Activated CD8-positive, alpha-beta memory T cell treated with anti-CD3 and anti-CD28 coated beads, Interleukin-2, amount 10 ng/mL, durations not matched to agents 7 days and 5 days (primary cell): ENCODE data around the gene ITGB1. TPM values are rescaled to one million over a fixed set of nuclear protein-coding genes. Genes with fewer than 3 reads are reported as not detected.
A peak's percentile ranks its signal among the peaks of the same experiment; 100 is the strongest.
"Not testable (repeated sequence)": the region's sequence is repeated elsewhere in the genome, so short reads cannot be mapped to it uniquely, and the experiment has no call there.

Source experiments
- ATAC-seq: fragments of 150-1000 bp; cut with Tn5 transposase; one replicate; pipeline ENCODE4 v1.10.0; 2021; ENCODE audit warnings: moderate library complexity
- CTCF ChIA-PET: fragments of 350-600 bp; sonication (Branson Sonifier 250); formaldehyde crosslinking; loops from one replicate; lab custom pipeline; 2021; ENCODE audit warnings: antibody characterized with exemption; lab: Charles Lee
- DNase-seq: peaks from one replicate; pipeline ENCODE4 v3.0.0-alpha.2; 2020
- H3K27ac Mint-ChIP-seq: one replicate; pipeline ENCODE4 v1.8.0; 2021; ENCODE audit warnings: mild to moderate bottlenecking, mixed read lengths
- H3K27me3 Mint-ChIP-seq: one replicate; pipeline ENCODE4 v1.8.0; 2021; ENCODE audit warnings: mixed read lengths
- H3K36me3 Mint-ChIP-seq: one replicate; pipeline ENCODE4 v1.8.0; 2021; ENCODE audit warnings: mild to moderate bottlenecking, mixed read lengths
- H3K4me1 Mint-ChIP-seq: one replicate; pipeline ENCODE4 v1.8.0; 2021; ENCODE audit warnings: mixed read lengths
- H3K4me3 Mint-ChIP-seq: one replicate; pipeline ENCODE4 v1.8.0; 2021; ENCODE audit warnings: mild to moderate bottlenecking, moderate library complexity, mixed read lengths
- H3K9me3 Mint-ChIP-seq: one replicate; pipeline ENCODE4 v1.8.0; 2022; ENCODE audit warnings: low read depth, mixed read lengths
- total RNA-seq, 2 experiments: library from RNA; stranded (reverse); gene quantifications; one replicate each; pipeline ENCODE4 v1.2.3, GENCODE V29; 2021

The ITGB1 gene
- 10 to 100 TPM; 54.2 to 59.9 TPM for total RNA-seq

DNA sequence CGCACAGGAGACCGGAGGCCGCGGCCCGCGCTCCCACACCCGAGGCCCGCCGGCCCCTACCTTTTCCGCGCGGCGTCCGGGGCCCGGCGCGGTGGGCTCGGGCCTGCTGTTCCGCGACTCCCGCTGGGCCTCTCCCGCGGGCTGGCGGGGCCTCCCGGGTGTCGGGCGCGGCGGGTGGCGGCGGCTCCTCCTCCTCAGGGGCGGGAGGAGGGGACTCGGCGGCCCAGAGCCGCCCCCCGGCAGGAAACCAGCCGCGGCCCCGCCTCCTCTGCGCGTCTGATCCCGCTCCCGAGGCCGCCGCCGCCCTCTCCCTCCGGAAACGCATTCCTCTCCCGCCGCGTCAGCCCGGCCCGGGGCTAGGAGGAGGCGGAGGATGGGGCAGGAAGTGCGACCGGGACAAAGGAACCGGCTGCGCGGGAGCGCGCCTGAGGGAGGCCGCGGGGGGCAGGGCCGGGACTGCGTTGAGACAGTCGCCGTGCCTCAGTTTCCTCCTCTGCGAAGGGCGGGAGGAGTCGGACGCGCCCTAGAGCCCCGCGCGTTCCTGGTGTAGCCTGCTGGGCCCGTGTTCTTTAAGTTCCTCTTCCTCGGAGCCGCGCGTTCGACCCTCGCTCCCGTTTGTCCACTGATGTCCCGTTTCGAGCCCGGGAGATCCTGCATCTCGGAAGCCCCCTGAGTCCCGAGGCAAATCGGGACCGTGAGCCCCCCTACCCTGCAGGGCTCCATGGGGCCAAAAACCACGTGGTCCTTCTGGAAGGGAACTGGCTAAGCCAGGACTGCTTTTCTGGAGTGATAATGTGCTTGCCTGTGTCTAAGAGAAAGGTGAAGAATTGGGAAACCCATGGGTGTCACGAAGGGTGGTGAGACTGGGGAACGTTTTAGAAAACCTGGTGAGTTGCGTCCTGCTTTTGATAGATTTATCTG is at the start of gene ITGB1:
Gene ITGB1 (minus strand): TSS at position 146 of the 921 bp plus-strand sequence. CDS start 22,672 bp downstream, outside the sequence.
- peak; percentile 91 for ATAC-seq
- Mint-ChIP-seq H3K4me3 (peak within 1 kb of the TSS; percentile 93), H3K9me3 (no peaks in the 10 kb centered on the region), H3K27me3 (no peaks in the 10 kb centered on the region), H3K36me3 (peaks cover 1% of the 10 kb centered on the region), H3K27ac (peak within 1 kb of the TSS; percentile 95), H3K4me1 (peaks cover 57% of the 10 kb centered on the region)
- CTCF ChIA-PET: interaction anchor here (1.2 to 1.5 kb wide), 3 partner anchors 14 to 51 kb away, joined by 3 to 6 read pairs (median 5); no protein-coding TSS in a partner anchor
- DNase-seq: peak; percentile 88

DNA sequence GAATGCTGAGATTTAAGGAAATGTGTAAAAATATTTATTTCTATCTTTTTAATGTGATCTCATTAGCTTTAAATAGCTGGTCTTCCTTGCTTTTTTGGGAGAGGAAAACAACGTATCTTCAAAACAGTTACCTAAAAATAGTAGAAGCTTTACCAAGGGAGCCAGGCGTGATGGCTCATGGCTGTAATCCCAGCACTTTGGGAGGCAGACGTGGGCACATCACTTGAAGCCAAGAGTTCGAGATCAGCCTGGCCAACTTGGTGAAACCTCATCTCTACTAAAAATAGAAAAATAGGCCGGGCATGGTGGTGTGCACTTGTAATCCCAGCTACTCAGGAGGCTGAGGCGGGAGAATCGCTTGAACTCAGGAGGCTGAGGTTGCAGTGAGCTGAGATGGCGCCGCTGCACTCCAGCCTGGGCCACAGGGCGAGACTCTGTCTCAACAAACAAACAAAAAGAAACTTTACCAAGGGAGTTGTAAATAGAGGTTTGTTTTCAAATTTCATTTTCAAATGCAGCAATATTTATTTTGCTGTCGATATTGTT is 48.4 kb upstream of the ITGB1 start:
- Mint-ChIP-seq H3K4me3 (no peak overlapping the region), H3K9me3 (no peaks in the 10 kb centered on the region), H3K27me3 (peaks cover 8% of the 10 kb centered on the region), H3K27ac (no peak overlapping the region), H3K36me3 (no peaks in the 10 kb centered on the region), H3K4me1 (peaks cover 33% of the 10 kb centered on the region)
- DNase-seq: no peak
- ATAC-seq: no peak
- CTCF ChIA-PET: interaction anchor here (0.9 kb wide), 1 partner anchor 9 kb away, joined by 3 read pairs; no protein-coding TSS in a partner anchor

DNA sequence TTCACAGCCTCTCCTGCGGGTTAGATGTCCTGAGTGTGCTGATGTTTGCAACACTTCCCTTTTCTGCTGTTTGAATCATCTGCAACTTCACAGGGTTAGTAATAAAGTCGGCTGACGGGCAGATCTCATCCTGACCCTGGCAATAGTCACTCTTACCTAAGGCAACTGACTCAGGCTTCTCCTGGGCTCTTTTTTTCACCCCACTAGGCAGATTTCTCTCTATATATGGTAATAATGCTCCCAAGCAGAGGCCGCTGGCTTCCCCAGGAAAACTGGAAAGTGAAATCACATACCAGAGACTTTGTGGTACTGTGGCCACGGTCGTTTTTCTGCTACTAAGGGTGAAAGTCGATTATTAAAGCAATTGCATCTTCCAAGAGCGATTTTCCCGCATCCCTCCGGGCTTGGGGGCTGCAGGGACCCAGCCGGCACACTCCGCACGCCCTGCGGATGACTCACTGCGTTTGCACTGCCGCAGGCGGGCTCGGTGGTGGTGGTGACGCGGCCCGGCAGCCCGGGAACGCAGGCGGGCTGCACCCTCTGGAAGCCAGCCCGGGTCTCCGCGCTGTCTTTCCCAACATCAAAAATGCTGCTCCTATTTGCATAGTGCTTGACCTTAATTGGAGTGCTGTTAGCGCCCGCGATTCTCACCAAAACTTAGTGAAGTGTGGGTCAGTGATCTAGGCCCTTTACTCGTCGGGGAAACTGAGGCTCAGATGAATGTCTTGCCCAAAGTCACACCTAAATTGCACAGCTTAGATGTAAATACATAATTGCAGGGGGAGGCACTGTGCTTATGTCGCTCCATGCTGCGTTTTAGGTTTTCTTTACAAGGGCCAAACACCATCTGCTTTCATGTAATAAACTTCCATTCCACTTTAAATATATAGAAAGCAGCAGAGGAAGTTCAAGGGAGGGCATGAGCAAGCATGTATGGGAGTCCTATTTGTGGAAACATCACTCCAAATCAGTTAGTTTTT is 47.6 kb upstream of the ITGB1 start:
- no peaks in the 10 kb centered on the region for H3K36me3 Mint-ChIP-seq
- peak overlapping the region; percentile 56 for H3K4me3 Mint-ChIP-seq
- CTCF ChIA-PET: no interaction called here
- ATAC-seq (peak; percentile 66), DNase-seq (no peak)
- H3K27ac Mint-ChIP-seq: peak overlapping the region; percentile 37
- no peaks in the 10 kb centered on the region for H3K9me3 Mint-ChIP-seq
- H3K4me1 Mint-ChIP-seq: peaks cover 32% of the 10 kb centered on the region
- peaks cover 7% of the 10 kb centered on the region for H3K27me3 Mint-ChIP-seq

DNA sequence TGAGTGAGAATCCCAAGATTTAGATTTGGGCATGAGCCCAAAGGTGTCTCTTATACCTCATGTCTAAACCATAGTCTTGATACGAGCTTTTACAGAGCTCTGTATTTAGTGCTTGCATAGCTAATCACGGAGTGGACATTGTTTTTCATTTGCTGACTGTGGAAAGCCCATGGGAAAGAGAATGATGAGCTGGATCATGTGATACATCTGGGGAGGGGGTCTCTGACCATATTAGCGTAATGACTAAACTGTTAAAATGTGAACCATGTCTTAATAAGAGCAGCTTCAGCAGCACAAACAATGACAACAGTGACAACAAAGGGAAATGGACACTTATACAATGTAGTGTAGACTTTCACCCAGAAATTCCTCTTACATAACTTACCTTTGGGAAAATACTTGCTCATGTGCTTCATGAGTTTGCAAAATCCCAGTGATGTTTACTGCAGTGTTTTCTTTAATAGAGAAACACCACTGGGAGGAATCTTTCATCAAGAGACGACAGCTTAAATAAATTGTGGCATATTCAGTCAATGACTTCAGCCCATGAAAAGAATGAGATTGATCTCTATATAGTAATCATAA is 44.0 kb upstream of the ITGB1 start:
- ATAC-seq (no peak), DNase-seq (no peak)
- no peak overlapping the region for H3K27ac Mint-ChIP-seq
- H3K4me3 Mint-ChIP-seq: no peak overlapping the region
- no peaks in the 10 kb centered on the region for H3K9me3 Mint-ChIP-seq
- CTCF ChIA-PET: no interaction called here
- H3K36me3 Mint-ChIP-seq: no peaks in the 10 kb centered on the region
- H3K27me3 Mint-ChIP-seq: no peaks in the 10 kb centered on the region
- peaks cover 9% of the 10 kb centered on the region for H3K4me1 Mint-ChIP-seq

DNA sequence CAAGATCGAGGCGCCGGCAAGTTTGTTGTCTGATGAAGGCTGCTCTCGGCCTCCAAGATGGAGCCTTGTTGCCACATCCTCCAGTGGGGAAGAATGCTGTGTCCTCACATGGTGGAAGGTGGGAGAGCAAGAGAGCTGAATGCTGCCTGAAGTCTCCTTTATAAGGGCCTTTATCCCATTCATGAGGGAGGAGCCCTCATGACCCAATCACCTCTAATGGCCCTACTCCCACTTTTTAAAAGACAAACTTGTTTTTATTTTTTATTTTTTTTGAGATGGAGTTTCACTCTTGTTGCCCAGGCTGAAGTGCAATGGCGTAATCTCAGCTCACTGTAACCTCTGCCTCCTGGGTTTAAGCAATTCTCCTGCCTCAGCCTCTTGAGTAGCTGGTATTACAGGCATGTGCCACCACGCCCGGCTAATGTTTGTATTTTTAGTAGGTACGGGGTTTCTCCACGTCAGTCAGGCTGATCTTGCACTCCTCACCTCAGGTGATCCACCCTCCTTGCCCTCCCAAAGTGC is 40.1 kb upstream of the ITGB1 start:
- H3K4me1 Mint-ChIP-seq, ATAC-seq, H3K36me3 Mint-ChIP-seq, H3K27ac Mint-ChIP-seq, DNase-seq, H3K4me3 Mint-ChIP-seq, H3K9me3 Mint-ChIP-seq, H3K27me3 Mint-ChIP-seq: not testable (repeated sequence)
- CTCF ChIA-PET: interaction anchor here (1.2 kb wide), 1 partner anchor 9 kb away, joined by 3 read pairs; no protein-coding TSS in a partner anchor

DNA sequence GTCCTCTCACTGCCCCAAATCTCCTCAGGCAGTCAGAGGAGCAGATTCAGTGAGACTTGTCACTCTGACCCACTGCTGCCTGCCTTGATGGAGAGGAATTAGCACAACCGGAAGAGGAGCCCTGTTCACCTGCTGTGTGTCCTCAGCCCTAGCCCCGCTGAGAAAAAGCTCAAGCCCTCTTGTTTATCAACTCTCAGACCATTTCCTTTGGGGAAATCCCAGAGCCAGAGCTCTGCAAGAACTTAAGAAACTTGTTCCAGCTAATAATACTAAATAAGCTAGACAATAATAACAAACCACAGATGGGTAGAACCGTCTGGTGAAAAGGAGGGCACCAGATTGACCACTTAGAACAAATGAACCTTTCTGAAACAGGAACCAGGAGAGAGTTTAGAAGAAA is 37.7 kb upstream of the ITGB1 start:
- Mint-ChIP-seq H3K27ac (no peak overlapping the region), H3K4me1 (peaks cover 6% of the 10 kb centered on the region), H3K27me3 (no peaks in the 10 kb centered on the region), H3K9me3 (peaks cover under 1% of the 10 kb centered on the region), H3K4me3 (no peak overlapping the region), H3K36me3 (peaks cover under 1% of the 10 kb centered on the region)
- no peak for DNase-seq
- CTCF ChIA-PET: no interaction called here
- ATAC-seq: no peak

DNA sequence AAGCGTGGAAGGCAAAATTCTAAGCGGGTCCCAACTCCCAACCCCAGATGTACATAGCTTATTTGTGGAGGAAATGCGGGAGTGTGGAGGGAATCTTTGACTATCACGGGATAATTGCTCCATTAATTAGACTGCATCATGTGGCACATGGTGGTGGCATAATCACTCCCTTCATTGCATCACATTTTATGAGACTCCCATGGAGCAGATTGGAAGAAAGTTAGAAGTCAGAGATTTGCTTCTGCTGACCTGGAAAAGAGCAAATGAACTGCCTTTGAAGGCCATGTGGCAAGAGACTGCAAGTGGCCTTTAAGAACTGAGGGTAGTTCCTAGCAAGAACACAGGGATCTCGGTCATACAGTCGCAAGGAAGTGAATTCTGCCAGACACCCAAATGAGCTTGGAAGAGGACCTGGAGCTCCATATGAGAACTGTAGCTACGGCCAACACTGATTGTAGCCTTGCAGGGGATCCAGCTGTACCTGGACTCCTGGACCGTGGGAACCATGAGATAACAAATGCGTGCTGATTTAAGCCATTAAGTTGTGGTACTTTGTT is 37.1 kb upstream of the ITGB1 start:
- CTCF ChIA-PET: no interaction called here
- DNase-seq (no peak), ATAC-seq (no peak)
- peaks cover 6% of the 10 kb centered on the region for H3K4me1 Mint-ChIP-seq
- peaks cover 3% of the 10 kb centered on the region for H3K9me3 Mint-ChIP-seq
- H3K27me3 Mint-ChIP-seq: no peaks in the 10 kb centered on the region
- no peak overlapping the region for H3K27ac Mint-ChIP-seq
- H3K4me3 Mint-ChIP-seq: no peak overlapping the region
- H3K36me3 Mint-ChIP-seq: peaks cover 2% of the 10 kb centered on the region

DNA sequence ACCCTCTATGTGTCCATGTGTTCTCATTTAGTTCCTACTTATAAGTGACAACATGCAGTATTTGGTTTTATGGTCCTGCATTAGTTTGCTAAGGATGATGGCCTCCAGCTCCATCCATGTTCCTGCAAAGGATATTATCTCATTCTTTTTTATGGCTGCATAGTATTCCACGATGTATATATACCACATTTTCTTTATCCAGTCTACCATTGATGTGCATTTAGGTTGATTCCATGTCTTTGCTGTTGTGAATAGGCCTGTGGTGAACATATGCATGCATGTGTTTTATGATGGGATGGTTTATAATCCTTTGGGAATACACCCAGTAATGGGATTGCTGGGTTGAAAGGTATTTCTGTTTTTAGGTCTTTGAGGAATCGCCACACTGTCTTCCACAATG is 36.6 kb upstream of the ITGB1 start:
- H3K9me3 Mint-ChIP-seq, ATAC-seq, CTCF ChIA-PET: not testable (repeated sequence)

DNA sequence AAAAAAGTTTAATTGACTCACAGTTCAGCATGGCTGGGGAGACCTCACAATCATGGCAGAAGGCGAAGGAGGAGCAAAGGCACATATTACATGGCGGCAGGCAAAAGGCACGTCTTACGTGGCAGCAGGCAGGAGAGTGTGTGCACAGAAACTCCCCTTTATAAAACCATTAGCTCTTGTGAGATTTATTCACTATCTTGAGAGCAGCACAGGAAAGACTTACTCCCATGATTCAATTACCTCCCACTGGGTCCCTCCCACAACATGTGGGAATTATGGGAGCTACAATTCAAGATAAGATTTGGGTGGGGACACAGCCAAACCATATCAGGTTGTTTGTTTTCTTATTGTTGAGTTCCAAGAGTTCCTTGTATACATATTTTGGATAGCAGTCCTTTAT is 34.3 kb upstream of the ITGB1 start:
- H3K4me1 Mint-ChIP-seq, H3K27ac Mint-ChIP-seq, DNase-seq, CTCF ChIA-PET, ATAC-seq, H3K27me3 Mint-ChIP-seq, H3K36me3 Mint-ChIP-seq, H3K9me3 Mint-ChIP-seq, H3K4me3 Mint-ChIP-seq: not testable (repeated sequence)

More for the DNA sequence above, 36.6 kb upstream of the ITGB1 start:
- H3K36me3 Mint-ChIP-seq, H3K27ac Mint-ChIP-seq, DNase-seq, H3K27me3 Mint-ChIP-seq, H3K4me3 Mint-ChIP-seq, H3K4me1 Mint-ChIP-seq: not testable (repeated sequence)

DNA sequence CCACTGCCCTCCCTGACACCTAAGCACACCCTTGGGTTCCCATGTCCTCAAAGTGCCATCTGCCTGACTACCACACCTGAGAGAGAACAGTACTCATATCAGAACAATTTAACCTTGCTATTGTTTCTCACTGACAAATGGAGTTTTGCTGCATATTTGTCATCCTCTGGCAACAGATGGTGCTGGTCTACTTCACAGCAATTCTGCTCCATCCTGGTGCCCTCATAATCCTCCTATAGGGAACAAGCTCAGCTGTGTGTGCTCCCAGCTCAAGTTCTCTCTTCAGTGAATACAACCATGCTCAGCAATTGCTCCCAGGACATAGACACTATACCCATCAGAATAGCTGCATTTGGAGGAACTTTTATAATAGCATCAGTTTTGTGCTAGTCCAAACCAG is 32.8 kb upstream of the ITGB1 start:
- DNase-seq: no peak
- no peak for ATAC-seq
- CTCF ChIA-PET: no interaction called here
- Mint-ChIP-seq H3K27me3 (no peaks in the 10 kb centered on the region), H3K9me3 (peaks cover 3% of the 10 kb centered on the region), H3K27ac (no peak overlapping the region), H3K36me3 (peaks cover 2% of the 10 kb centered on the region), H3K4me3 (no peak overlapping the region), H3K4me1 (peaks cover 6% of the 10 kb centered on the region)

DNA sequence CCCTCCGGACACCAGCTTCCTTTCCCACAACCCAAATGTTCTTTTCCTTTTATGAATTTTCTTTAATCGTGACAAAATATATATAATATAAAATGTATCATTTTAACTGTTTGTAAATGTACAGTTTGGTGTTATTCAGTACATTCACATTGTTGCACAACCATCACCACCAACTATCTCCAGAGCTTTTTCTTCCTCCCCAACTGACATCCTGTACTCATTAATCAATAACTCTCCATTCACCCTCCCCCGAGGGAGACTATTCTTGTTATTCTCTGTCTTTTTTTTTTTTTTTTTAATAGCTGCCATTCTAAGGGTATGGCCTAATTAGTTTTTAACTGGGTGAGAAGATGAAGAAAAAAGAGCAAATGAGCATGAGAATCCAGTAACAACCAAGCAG is 30.6 kb upstream of the ITGB1 start:
- H3K27ac Mint-ChIP-seq: no peak overlapping the region
- no peak for ATAC-seq

DNA sequence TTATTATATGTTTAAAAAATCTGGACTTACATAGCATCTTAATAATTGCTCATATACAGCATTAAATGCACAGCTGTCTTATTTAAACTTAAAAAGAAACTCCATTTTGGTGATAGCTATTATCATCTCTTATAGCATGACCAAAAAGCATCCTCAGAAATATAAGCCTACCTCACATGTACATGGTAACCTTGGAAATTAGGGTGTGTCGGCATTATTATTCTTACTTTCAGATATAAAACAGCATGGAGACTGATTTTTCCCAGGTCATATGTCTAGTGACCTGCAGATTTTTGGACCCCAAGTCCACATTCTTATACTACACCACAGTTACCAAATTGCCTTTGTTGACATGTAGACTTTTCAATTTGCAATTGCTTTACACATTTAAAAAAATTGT is 29.1 kb upstream of the ITGB1 start:
- Mint-ChIP-seq H3K27me3 (no peaks in the 10 kb centered on the region), H3K4me1 (peaks cover 21% of the 10 kb centered on the region), H3K9me3 (peaks cover 3% of the 10 kb centered on the region), H3K27ac (no peak overlapping the region), H3K36me3 (peaks cover 2% of the 10 kb centered on the region), H3K4me3 (no peak overlapping the region)
- no peak for ATAC-seq
- CTCF ChIA-PET: no interaction called here
- no peak for DNase-seq

More for the DNA sequence above, 30.6 kb upstream of the ITGB1 start:
- Mint-ChIP-seq H3K36me3 (peaks cover 2% of the 10 kb centered on the region), H3K27me3 (no peaks in the 10 kb centered on the region), H3K4me1 (peaks cover 9% of the 10 kb centered on the region), H3K9me3 (peaks cover 3% of the 10 kb centered on the region), H3K4me3 (no peak overlapping the region)
- CTCF ChIA-PET: no interaction called here
- DNase-seq: no peak
